Right hindlimb (tissue), 1 donor: ENCODE measurements around the gene TMPRSS7.
A peak's percentile ranks its signal among the peaks of the same experiment; 100 is the strongest.

ENCODE experiments used
- DNase-seq: peaks from one replicate; pipeline ENCODE4 v3.0.0-alpha.2; 2018

Gene TMPRSS7

GRCh38 chr3:112074006-112074405, 39.5 kb downstream of the TMPRSS7 start:
- no peak for DNase-seq

GRCh38 chr3:112074616-112075497, 40.3 kb downstream of the TMPRSS7 start:
- DNase-seq: no peak

- no peak for DNase-seq
These were observed 43.9 kb downstream of the TMPRSS7 start for GRCh38 chr3:112078125-112079083.

GRCh38 chr3:112083239-112083638, 48.7 kb downstream of the TMPRSS7 start:
- no peak for DNase-seq

- DNase-seq: no peak
These were observed 50.6 kb downstream of the TMPRSS7 start for GRCh38 chr3:112084980-112085705.

GRCh38 chr3:112085735-112086075, 51.2 kb downstream of the TMPRSS7 start:
- DNase-seq: no peak

- DNase-seq: peak; percentile 82
These were observed 51.7 kb downstream of the TMPRSS7 start, which contains the start of gene C3orf52 for GRCh38 chr3:112086076-112086854. Gene C3orf52, plus strand, starts transcription at chr3:112086389. Its CDS starts 19 bp downstream, at chr3:112086408.

- DNase-seq: no peak
These were observed 52.5 kb downstream of the TMPRSS7 start for GRCh38 chr3:112086875-112087524.

- DNase-seq: no peak
These were observed 53.2 kb downstream of the TMPRSS7 start for GRCh38 chr3:112087746-112088145.

GRCh38 chr3:112088944-112089343, 54.4 kb downstream of the TMPRSS7 start:
- DNase-seq: no peak

- DNase-seq: no peak
These were observed 55.7 kb downstream of the TMPRSS7 start for GRCh38 chr3:112089956-112090886.

- no peak for DNase-seq
These were observed 56.5 kb downstream of the TMPRSS7 start for GRCh38 chr3:112090887-112091586.

GRCh38 chr3:112092496-112093179, 58.1 kb downstream of the TMPRSS7 start:
- DNase-seq: no peak

- no peak for DNase-seq
These were observed 58.6 kb downstream of the TMPRSS7 start for GRCh38 chr3:112093180-112093522.

GRCh38 chr3:112095731-112096130, 61.2 kb downstream of the TMPRSS7 start:
- no peak for DNase-seq

- DNase-seq: no peak
These were observed 61.6 kb downstream of the TMPRSS7 start for GRCh38 chr3:112096176-112096575.

GRCh38 chr3:112097378-112097777, 62.8 kb downstream of the TMPRSS7 start:
- DNase-seq: no peak

- no peak for DNase-seq
These were observed 67.4 kb downstream of the TMPRSS7 start for GRCh38 chr3:112101916-112102315.

- DNase-seq: no peak
These were observed 70.2 kb downstream of the TMPRSS7 start for GRCh38 chr3:112104774-112105173.
